HepG2 (cell line): ENCODE measurements around the gene ZMIZ1.
A peak's percentile ranks its signal among the peaks of the same experiment; 100 is the strongest.

Experiments used
- BCL3 ChIP-seq: sonication (generic); formaldehyde crosslinking; IDR thresholded peaks from 2 replicates; pipeline ENCODE4 v1.5.1; 2020; ENCODE audit warnings: mild to moderate bottlenecking, missing genetic modification reagents, moderate library complexity
- CBFB ChIP-seq: sonication (generic); formaldehyde crosslinking; IDR thresholded peaks from 2 replicates; pipeline ENCODE4 v1.4.0; 2020; ENCODE audit warnings: missing genetic modification reagents
- IKZF1 ChIP-seq: fragments of 450-650 bp; IDR thresholded peaks from 2 replicates; pipeline ENCODE4 v1.7.1; 2016
- MXD4 ChIP-seq: IDR thresholded peaks from 2 replicates; pipeline ENCODE4 v1.6.1; 2016; ENCODE audit warnings: mild to moderate bottlenecking, missing biosample characterization, missing genetic modification reagents
- POLR2A ChIP-seq, 2 experiments: IDR thresholded peaks; 2 replicates each; pipeline ENCODE4 v1.6.1; 2011; ENCODE audit warnings: low read depth in 2 of 2, low read length in 2 of 2, mild to moderate bottlenecking in 1 of 2, moderate library complexity in 1 of 2; ENCODE audit not compliant: insufficient read depth in 1 of 2
- SMAD9 ChIP-seq: sonication (generic); formaldehyde crosslinking; IDR thresholded peaks from 2 replicates; pipeline ENCODE4 v1.5.1; 2020; ENCODE audit warnings: mild to moderate bottlenecking, missing genetic modification reagents
- ZNF12 ChIP-seq: sonication (generic); formaldehyde crosslinking; IDR thresholded peaks from 2 replicates; pipeline ENCODE4 v1.5.0; 2020; ENCODE audit warnings: missing genetic modification reagents
- ZNF7 ChIP-seq: IDR thresholded peaks from 2 replicates; pipeline ENCODE4 v1.6.1; 2016; ENCODE audit warnings: missing biosample characterization, missing genetic modification reagents
- ZSCAN9 ChIP-seq: IDR thresholded peaks from 2 replicates; pipeline ENCODE4 v1.6.1; 2016; ENCODE audit warnings: borderline replicate concordance
- TF ChIP-seq, protein P1 (sequence below): sonication (generic); formaldehyde crosslinking; IDR thresholded peaks from 2 replicates; pipeline ENCODE4 v1.5.0; 2020; ENCODE audit warnings: mild to moderate bottlenecking, missing genetic modification reagents, moderate library complexity

DNA sequence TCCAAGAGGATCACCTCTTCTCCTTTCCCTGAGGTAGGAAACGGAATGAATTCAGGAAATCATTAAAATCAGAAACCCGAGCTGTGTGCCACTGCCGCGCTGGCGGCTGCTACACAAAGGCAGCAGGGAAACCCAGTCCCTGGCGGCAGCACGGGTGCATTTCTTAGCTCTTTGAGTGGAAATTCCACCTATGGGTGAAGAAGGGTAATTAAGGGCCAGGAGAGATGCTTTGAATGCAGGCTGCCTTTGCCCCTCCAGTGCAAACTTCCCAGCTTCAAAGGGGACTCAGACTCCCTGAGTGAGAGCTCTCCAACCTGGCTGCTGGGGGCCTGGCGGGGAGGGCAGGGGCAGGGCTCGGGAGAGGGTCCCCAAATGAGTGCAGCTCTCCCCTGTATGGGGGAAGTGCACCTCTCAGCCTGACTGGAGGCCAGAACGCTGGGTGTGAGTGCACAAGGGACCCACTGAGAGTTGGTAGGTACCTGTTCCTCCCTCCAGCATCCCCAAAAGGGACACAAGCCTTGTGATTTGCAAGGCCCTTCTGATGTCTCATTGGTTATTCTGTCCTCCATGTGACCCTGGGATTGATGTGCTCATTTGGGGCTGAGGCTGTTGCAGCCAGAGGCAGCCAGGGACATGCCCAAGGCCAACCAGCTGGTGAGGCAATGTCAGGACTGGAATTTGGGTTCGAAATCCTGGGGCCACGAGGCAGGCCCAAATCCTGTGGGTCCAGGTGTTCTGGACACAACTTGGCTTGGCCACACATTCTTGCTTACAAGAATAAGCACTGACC is 16.3 kb upstream of the ZMIZ1 start:
- TF ChIP-seq ZNF7 (CRISPR knock-in tag) (no peak), BCL3 (CRISPR knock-in tag) (no peak), MXD4 (CRISPR knock-in tag) (no peak), CBFB (CRISPR knock-in tag) (no peak), ZSCAN9 (no peak), SMAD9 (no peak), POLR2A (IDR thresholded peaks at IDR 0.05; ENCODE audit: insufficient read depth in 1 of 2, low read depth in 2 of 2, low read length in 2 of 2) (no peak), ZNF12 (CRISPR knock-in tag) (no peak), IKZF1 (no peak)
- TF ChIP-seq, protein P1, sequence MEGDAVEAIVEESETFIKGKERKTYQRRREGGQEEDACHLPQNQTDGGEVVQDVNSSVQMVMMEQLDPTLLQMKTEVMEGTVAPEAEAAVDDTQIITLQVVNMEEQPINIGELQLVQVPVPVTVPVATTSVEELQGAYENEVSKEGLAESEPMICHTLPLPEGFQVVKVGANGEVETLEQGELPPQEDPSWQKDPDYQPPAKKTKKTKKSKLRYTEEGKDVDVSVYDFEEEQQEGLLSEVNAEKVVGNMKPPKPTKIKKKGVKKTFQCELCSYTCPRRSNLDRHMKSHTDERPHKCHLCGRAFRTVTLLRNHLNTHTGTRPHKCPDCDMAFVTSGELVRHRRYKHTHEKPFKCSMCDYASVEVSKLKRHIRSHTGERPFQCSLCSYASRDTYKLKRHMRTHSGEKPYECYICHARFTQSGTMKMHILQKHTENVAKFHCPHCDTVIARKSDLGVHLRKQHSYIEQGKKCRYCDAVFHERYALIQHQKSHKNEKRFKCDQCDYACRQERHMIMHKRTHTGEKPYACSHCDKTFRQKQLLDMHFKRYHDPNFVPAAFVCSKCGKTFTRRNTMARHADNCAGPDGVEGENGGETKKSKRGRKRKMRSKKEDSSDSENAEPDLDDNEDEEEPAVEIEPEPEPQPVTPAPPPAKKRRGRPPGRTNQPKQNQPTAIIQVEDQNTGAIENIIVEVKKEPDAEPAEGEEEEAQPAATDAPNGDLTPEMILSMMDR: peak; percentile 27
